PC-3 (cell line): ENCODE data around the gene VAPB. TPM values are rescaled to one million over a fixed set of nuclear protein-coding genes. Genes with fewer than 3 reads are reported as not detected.

Experiments used
- ATAC-seq: fragments of 200-7000 bp; cut with Tn5 transposase; 2 replicates; pipeline ENCODE4 v1.9.1; 2020; ENCODE audit warnings: mild to moderate bottlenecking, moderate library complexity
- BruUV-seq: library from RNA; stranded (reverse); fragments of 400-500 nt; replicated peaks from 2 replicates; lab custom pipeline; 2021; lab: Mats Ljungman, UMichigan
- CTCF ChIA-PET: fragments of 300-600 bp; sonication (Branson Sonifier 250); formaldehyde crosslinking; loops from one replicate; lab custom pipeline; 2022; ENCODE audit warnings: antibody characterized with exemption; lab: Charles Lee
- POLR2A ChIA-PET: fragments of 300-600 bp; sonication (Branson Sonifier 250); formaldehyde crosslinking; loops from one replicate; lab custom pipeline; 2022; ENCODE audit warnings: antibody characterized with exemption; ENCODE audit not compliant: unreplicated experiment; lab: Charles Lee
- DNase-seq: peaks from one replicate; pipeline ENCODE4 v3.0.0-alpha.2; 2015
- H2AFZ ChIP-seq: fragments of 300-600 bp; sonication (generic); 2 replicates; pipeline ENCODE4 v1.6.0; 2016; ENCODE audit warnings: antibody characterized with exemption, low read length
- H3F3A ChIP-seq: fragments of 300-600 bp; sonication (generic); one replicate; pipeline ENCODE4 v1.6.0; 2017; ENCODE audit warnings: antibody characterized with exemption, low read length, control low read depth, mild to moderate bottlenecking; ENCODE audit not compliant: unreplicated experiment
- H3K27ac ChIP-seq: fragments of 300-600 bp; sonication (generic); 2 replicates; pipeline ENCODE4 v1.5.1; 2016; ENCODE audit warnings: mild to moderate bottlenecking, low read length
- H3K27me3 ChIP-seq: fragments of 300-600 bp; sonication (generic); 2 replicates; pipeline ENCODE4 v1.6.1; 2016; ENCODE audit warnings: low read length, mixed read lengths
- H3K36me3 ChIP-seq: fragments of 300-600 bp; sonication (generic); 2 replicates; pipeline ENCODE4 v1.6.1; 2016; ENCODE audit warnings: low read depth, mixed run types, low read length, mixed read lengths
- H3K4me1 ChIP-seq: fragments of 300-600 bp; sonication (generic); 2 replicates; pipeline ENCODE4 v1.5.1; 2016; ENCODE audit warnings: low read length; ENCODE audit not compliant: insufficient read depth
- H3K4me2 ChIP-seq: fragments of 300-600 bp; sonication (generic); 2 replicates; pipeline ENCODE4 v1.6.0; 2016; ENCODE audit warnings: low read length
- H3K4me3 ChIP-seq: fragments of 300-600 bp; sonication (generic); 2 replicates; pipeline ENCODE4 v1.5.1; 2016; ENCODE audit warnings: mild to moderate bottlenecking, low read length, mixed read lengths
- H3K79me2 ChIP-seq: fragments of 300-600 bp; sonication (generic); 2 replicates; pipeline ENCODE4 v1.6.1; 2017; ENCODE audit warnings: low read length, mixed read lengths
- H3K9ac ChIP-seq: fragments of 300-600 bp; sonication (generic); 2 replicates; pipeline ENCODE4 v1.6.0; 2016; ENCODE audit warnings: mild to moderate bottlenecking, low read length
- H3K9me2 ChIP-seq: fragments of 300-600 bp; sonication (generic); replicated peaks from 2 replicates; pipeline ENCODE4 v1.6.1; 2016; ENCODE audit warnings: mixed run types, low read length, mixed read lengths
- H3K9me3 ChIP-seq: fragments of 300-600 bp; sonication (generic); 2 replicates; pipeline ENCODE4 v1.6.1; 2016; ENCODE audit warnings: low read length, mixed read lengths
- H4K20me1 ChIP-seq: fragments of 300-600 bp; sonication (generic); 2 replicates; pipeline ENCODE4 v1.6.1; 2016; ENCODE audit warnings: low read length, mixed read lengths
- EZH2 ChIP-seq: fragments of 300-600 bp; sonication (generic); IDR thresholded peaks from one replicate; pipeline ENCODE4 v1.6.1; 2017; ENCODE audit warnings: antibody characterized with exemption, mild to moderate bottlenecking, low read length; ENCODE audit not compliant: unreplicated experiment
- EZH2phosphoT487 ChIP-seq: fragments of 300-600 bp; sonication (generic); IDR thresholded peaks from 2 replicates; pipeline ENCODE4 v1.6.1; 2018; ENCODE audit warnings: mild to moderate bottlenecking, antibody characterized with exemption, low read length, borderline replicate concordance
- intact Hi-C: fragments of 100-400 bp; cut with micrococcal nuclease; formaldehyde crosslinking; loops from 2 replicates; pipeline ENCODE4 v1.9.0; 2023
- total RNA-seq: library from RNA; depleted of rRNA; stranded (reverse); fragments of >200 nt; gene quantifications from 2 replicates; pipeline ENCODE4 v1.2.3, GENCODE V29; 2014
- TF ChIP-seq, protein P1 (sequence below): fragments of 300-600 bp; sonication (generic); conservative IDR thresholded peaks from 2 replicates; pipeline ENCODE4 v1.5.1; 2017; ENCODE audit warnings: antibody characterized with exemption, low read depth, mild to moderate bottlenecking, low read length

The VAPB gene
- total RNA-seq, 1 experiment from 2014 or later: 16.5 TPM

DNA sequence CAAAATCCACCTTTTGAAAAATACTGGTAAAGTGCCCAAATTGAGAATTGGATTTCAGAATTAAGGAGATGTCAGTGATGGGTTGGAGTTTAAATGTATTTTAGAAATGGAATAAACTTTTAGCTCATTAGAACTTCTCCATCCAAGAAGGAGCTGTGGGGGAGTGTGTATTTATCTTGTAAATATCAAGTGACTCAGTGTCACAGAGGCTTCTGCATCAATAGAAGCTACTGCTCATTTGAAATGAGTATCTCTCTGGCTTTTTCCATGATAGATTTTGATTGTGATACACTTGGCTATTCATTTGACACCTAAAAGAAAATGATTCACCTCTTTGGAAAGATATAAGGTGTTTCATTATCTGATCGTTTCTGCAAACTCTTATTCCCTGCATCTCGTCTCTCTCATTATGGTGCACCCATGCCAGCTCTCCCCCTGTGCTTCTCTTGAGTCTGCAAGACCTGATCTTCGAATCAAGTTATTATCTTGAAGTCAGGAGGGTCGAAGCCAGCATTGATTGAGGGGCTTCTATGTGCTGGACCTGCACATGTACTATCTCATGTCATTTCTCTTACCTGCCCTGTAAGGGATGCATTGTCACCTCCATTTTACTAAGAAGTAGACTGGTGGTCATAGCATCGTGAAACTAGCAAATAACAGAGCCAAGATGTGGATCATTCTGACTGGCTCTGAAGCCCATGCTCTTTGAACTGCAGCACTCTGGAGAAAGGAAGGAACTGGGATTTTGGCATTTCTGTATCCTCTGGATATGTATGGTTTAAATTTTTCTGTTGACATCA, 30.1 kb downstream of the VAPB start:
- TF ChIP-seq, protein P1, sequence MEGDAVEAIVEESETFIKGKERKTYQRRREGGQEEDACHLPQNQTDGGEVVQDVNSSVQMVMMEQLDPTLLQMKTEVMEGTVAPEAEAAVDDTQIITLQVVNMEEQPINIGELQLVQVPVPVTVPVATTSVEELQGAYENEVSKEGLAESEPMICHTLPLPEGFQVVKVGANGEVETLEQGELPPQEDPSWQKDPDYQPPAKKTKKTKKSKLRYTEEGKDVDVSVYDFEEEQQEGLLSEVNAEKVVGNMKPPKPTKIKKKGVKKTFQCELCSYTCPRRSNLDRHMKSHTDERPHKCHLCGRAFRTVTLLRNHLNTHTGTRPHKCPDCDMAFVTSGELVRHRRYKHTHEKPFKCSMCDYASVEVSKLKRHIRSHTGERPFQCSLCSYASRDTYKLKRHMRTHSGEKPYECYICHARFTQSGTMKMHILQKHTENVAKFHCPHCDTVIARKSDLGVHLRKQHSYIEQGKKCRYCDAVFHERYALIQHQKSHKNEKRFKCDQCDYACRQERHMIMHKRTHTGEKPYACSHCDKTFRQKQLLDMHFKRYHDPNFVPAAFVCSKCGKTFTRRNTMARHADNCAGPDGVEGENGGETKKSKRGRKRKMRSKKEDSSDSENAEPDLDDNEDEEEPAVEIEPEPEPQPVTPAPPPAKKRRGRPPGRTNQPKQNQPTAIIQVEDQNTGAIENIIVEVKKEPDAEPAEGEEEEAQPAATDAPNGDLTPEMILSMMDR: no peak
- no peak for TF ChIP-seq EZH2
- TF ChIP-seq EZH2phosphoT487: no peak
- Histone ChIP-seq H3K9me2 (no peaks in the 10 kb centered on the region), H3K4me1 (peaks cover 12% of the 10 kb centered on the region), H4K20me1 (peaks cover 21% of the 10 kb centered on the region), H3K27me3 (no peaks in the 10 kb centered on the region), H3K36me3 (peaks cover 37% of the 10 kb centered on the region; the same call in 1 of the 2 replicates), H3K4me3 (no peak overlapping the region), H3K79me2 (peaks cover 81% of the 10 kb centered on the region), H3K4me2 (no peak overlapping the region), H3F3A (no peaks in the 10 kb centered on the region), H3K27ac (no peak overlapping the region), H3K9me3 (no peaks in the 10 kb centered on the region), H2AFZ (no peak overlapping the region), H3K9ac (no peak overlapping the region)
- ATAC-seq (peak; percentile 40), DNase-seq (peak; percentile 31)
- intact Hi-C loops: no loop called here
- ChIA-PET CTCF (no interaction called here), POLR2A (no interaction called here)
- BruUV-seq: TSS peak; percentile 14

DNA sequence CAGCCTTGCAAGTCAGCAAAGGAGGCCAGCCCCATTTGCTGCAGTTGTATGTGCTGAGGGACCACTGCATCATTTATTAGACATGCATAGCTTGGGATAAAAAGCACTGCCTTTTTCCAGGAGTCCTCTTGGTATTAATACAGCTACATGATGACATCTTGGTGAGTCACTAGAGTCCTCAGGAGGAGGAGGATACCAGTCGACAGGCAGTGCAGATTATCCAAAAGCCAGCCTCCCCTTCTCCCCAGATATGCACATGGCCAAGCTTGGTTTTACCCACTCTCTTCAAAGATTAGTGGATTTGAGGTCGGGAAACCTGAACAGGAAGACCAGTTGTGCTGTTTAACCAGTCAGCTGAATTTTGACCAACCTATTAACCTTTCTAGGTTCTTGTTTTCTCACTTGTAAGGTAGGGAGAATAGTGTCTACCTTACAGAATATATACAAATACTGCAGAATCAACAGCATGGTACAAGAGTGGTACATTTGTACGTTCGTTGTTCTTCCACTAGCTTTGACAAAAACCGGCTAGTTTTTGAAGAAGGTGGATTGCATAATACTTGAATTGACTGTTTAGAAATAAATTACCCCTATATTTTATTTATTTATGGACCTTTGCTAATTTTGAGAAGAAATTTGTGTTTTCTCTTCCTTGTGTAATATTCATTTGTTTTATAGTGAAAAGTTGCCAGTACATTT, 31.9 kb downstream of the VAPB start:
- Histone ChIP-seq H3K4me2 (no peak overlapping the region), H3K79me2 (peaks cover 86% of the 10 kb centered on the region), H3F3A (no peaks in the 10 kb centered on the region), H3K36me3 (peaks cover 46% of the 10 kb centered on the region; the same call in 1 of the 2 replicates), H3K9me3 (no peaks in the 10 kb centered on the region), H2AFZ (no peak overlapping the region), H3K9me2 (no peaks in the 10 kb centered on the region), H3K4me1 (peaks cover 12% of the 10 kb centered on the region), H3K27me3 (no peaks in the 10 kb centered on the region), H3K4me3 (no peak overlapping the region), H3K27ac (no peak overlapping the region), H4K20me1 (peaks cover 21% of the 10 kb centered on the region), H3K9ac (no peak overlapping the region)
- ATAC-seq: peak; percentile 96
- intact Hi-C loops: no loop called here
- ChIA-PET CTCF (no interaction called here), POLR2A (interaction anchor here (0.6 to 1.5 kb wide), 2 partner anchors 32 to 74 kb away, joined by 4 to 6 read pairs; partner anchors contain the start of gene VAPB)
- DNase-seq: peak; percentile 91
- no TSS peak for BruUV-seq
- TF ChIP-seq, protein P1: no peak
- no peak for TF ChIP-seq EZH2phosphoT487

DNA sequence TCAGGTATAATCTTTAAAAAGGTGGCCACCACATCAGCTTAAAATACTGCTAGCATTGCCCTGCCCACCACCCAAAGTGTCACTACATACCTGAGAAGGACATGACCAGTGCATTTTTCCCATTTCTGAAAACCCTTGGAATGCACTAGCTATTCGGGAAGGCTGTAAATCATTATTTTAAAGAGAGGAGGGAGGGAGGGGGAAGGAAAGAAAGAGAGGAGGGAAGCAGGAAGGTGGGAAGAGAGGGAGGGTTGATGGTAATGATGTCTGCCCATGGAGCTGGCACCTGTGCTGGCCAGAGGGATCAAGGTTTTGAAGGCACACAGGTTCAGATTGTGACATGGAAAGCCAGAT, 32.4 kb downstream of the VAPB start:
- Histone ChIP-seq H3K4me2 (no peak overlapping the region), H3K27ac (no peak overlapping the region), H3F3A (no peaks in the 10 kb centered on the region), H3K27me3 (no peaks in the 10 kb centered on the region), H4K20me1 (peaks cover 26% of the 10 kb centered on the region), H3K9me3 (no peaks in the 10 kb centered on the region), H3K4me3 (no peak overlapping the region), H3K36me3 (peaks cover 50% of the 10 kb centered on the region; the same call in 1 of the 2 replicates), H3K9me2 (no peaks in the 10 kb centered on the region), H3K9ac (no peak overlapping the region), H3K79me2 (peaks cover 86% of the 10 kb centered on the region), H2AFZ (no peak overlapping the region), H3K4me1 (peaks cover 12% of the 10 kb centered on the region)
- ChIA-PET CTCF (no interaction called here), POLR2A (interaction anchor here (1.5 kb wide), 1 partner anchor 33 kb away, joined by 6 read pairs; the partner anchor contains the start of gene VAPB)
- ATAC-seq (no peak), DNase-seq (no peak)
- TF ChIP-seq EZH2 (no peak), EZH2phosphoT487 (no peak)
- TF ChIP-seq, protein P1: no peak
- BruUV-seq: no TSS peak
- intact Hi-C loops: no loop called here
